OCI-LY1 (cell line): ENCODE data around the gene MYH7.

Experiments
- H2AFZ ChIP-seq: fragments of 200-600 bp; sonication (generic), shearing (Covaris generic); 2 replicates; pipeline ENCODE4 v1.6.0; 2014; ENCODE audit warnings: antibody characterized with exemption, mild to moderate bottlenecking, low read length
- H3F3A ChIP-seq: fragments of 200-600 bp; sonication (generic), shearing (Covaris generic); 2 replicates; pipeline ENCODE4 v1.6.0; 2014; ENCODE audit warnings: mild to moderate bottlenecking, antibody characterized with exemption, low read length, moderate library complexity; ENCODE audit not compliant: insufficient read depth
- H3K27ac ChIP-seq: fragments of 200-600 bp; sonication (generic); 2 replicates; pipeline ENCODE4 v1.5.1; 2014; ENCODE audit warnings: low read length, mixed run types, mild to moderate bottlenecking, low read depth; ENCODE audit not compliant: poor library complexity, severe bottlenecking
- H3K27me3 ChIP-seq: fragments of 200-600 bp; sonication (generic); 2 replicates; pipeline ENCODE4 v1.6.0; 2014; ENCODE audit warnings: antibody characterized with exemption, mild to moderate bottlenecking, low read length, moderate library complexity; ENCODE audit not compliant: insufficient read depth
- H3K36me3 ChIP-seq: fragments of 200-600 bp; sonication (generic); 2 replicates; pipeline ENCODE4 v1.6.1; 2014; ENCODE audit warnings: mild to moderate bottlenecking, antibody characterized with exemption, low read length, moderate library complexity, mixed read lengths; ENCODE audit not compliant: insufficient read depth
- H3K4me1 ChIP-seq: fragments of 200-600 bp; sonication (generic); 2 replicates; pipeline ENCODE4 v1.5.1; 2014; ENCODE audit warnings: mild to moderate bottlenecking, low read length, moderate library complexity; ENCODE audit not compliant: insufficient read depth, severe bottlenecking
- H3K4me2 ChIP-seq: fragments of 200-600 bp; sonication (generic), shearing (Covaris generic); 2 replicates; pipeline ENCODE4 v1.6.1; 2014; ENCODE audit warnings: low read length
- H3K4me3 ChIP-seq: fragments of 200-600 bp; sonication (generic); 2 replicates; pipeline ENCODE4 v1.5.1; 2014; ENCODE audit warnings: low read length, low read depth, mild to moderate bottlenecking, mixed read lengths; ENCODE audit not compliant: poor library complexity, severe bottlenecking
- H3K79me2 ChIP-seq: fragments of 200-600 bp; shearing (Covaris generic); 2 replicates; pipeline ENCODE4 v1.6.1; 2016; ENCODE audit warnings: mixed run types, low read length, mixed read lengths; ENCODE audit not compliant: insufficient read depth
- H3K9ac ChIP-seq: fragments of 200-600 bp; sonication (generic), shearing (Covaris generic); 2 replicates; pipeline ENCODE4 v1.6.1; 2014; ENCODE audit warnings: mild to moderate bottlenecking, low read length, mixed read lengths
- H3K9me2 ChIP-seq: fragments of 200-600 bp; sonication (generic), shearing (Covaris generic); 2 replicates; pipeline ENCODE4 v1.6.1; 2014; ENCODE audit warnings: low read depth, mild to moderate bottlenecking, low read length, mixed read lengths
- H3K9me3 ChIP-seq: fragments of 200-600 bp; shearing (Covaris generic); 2 replicates; pipeline ENCODE4 v1.6.1; 2014; ENCODE audit warnings: low read length, mixed read lengths
- H4K20me1 ChIP-seq: fragments of 200-600 bp; sonication (generic), shearing (Covaris generic); 2 replicates; pipeline ENCODE4 v1.6.0; 2016; ENCODE audit warnings: mild to moderate bottlenecking, low read length; ENCODE audit not compliant: insufficient read depth
- EZH2 ChIP-seq: fragments of 200-600 bp; sonication (generic), shearing (Covaris generic); IDR thresholded peaks from 2 replicates; pipeline ENCODE4 v1.8.0; 2017; ENCODE audit warnings: borderline replicate concordance, mixed run types, mild to moderate bottlenecking, antibody characterized with exemption, low read length, moderate library complexity, mixed read lengths
- TF ChIP-seq, protein P1 (sequence below): fragments of 200-600 bp; sonication (generic), shearing (Covaris generic); IDR thresholded peaks from 2 replicates; pipeline ENCODE4 v1.5.1; 2017; ENCODE audit warnings: mild to moderate bottlenecking, antibody characterized with exemption, low read length, moderate library complexity, mixed read lengths

The MYH7 gene

DNA sequence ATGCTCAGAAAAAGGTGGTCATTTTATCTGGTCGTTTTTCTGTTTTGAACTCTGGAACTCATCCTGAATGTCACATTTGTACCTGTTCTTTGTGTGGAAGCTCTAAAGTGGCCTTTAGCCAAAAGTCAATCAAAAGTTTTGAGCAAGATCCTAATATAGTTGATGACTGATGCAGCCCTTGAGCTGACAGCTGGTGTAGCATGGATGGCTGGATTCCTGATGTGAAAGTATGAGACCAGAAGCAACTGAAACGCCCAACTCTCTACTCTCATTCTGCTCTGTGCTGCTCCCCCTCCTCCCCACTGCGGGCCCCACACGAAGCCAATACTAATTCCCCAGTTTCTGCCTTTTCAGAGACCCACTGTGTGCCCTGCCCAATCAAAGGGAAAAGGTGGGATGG is 10.3 kb upstream of the MYH7 start:
- Histone ChIP-seq H3K9ac (no peak overlapping the region), H3K36me3 (no peaks in the 10 kb centered on the region), H3K9me3 (no peaks in the 10 kb centered on the region), H4K20me1 (no peaks in the 10 kb centered on the region), H3F3A (no peaks in the 10 kb centered on the region), H3K27ac (no peak overlapping the region), H3K27me3 (0 out of 2 replicates have a peak, but pooled peaks cover 2% of the 10 kb centered on the region), H2AFZ (no peak overlapping the region), H3K4me3 (no peak overlapping the region), H3K9me2 (no peaks in the 10 kb centered on the region), H3K4me1 (no peaks in the 10 kb centered on the region), H3K79me2 (no peaks in the 10 kb centered on the region), H3K4me2 (no peak overlapping the region)
- TF ChIP-seq, protein P1, sequence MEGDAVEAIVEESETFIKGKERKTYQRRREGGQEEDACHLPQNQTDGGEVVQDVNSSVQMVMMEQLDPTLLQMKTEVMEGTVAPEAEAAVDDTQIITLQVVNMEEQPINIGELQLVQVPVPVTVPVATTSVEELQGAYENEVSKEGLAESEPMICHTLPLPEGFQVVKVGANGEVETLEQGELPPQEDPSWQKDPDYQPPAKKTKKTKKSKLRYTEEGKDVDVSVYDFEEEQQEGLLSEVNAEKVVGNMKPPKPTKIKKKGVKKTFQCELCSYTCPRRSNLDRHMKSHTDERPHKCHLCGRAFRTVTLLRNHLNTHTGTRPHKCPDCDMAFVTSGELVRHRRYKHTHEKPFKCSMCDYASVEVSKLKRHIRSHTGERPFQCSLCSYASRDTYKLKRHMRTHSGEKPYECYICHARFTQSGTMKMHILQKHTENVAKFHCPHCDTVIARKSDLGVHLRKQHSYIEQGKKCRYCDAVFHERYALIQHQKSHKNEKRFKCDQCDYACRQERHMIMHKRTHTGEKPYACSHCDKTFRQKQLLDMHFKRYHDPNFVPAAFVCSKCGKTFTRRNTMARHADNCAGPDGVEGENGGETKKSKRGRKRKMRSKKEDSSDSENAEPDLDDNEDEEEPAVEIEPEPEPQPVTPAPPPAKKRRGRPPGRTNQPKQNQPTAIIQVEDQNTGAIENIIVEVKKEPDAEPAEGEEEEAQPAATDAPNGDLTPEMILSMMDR, result no peak
- no peak for TF ChIP-seq EZH2

DNA sequence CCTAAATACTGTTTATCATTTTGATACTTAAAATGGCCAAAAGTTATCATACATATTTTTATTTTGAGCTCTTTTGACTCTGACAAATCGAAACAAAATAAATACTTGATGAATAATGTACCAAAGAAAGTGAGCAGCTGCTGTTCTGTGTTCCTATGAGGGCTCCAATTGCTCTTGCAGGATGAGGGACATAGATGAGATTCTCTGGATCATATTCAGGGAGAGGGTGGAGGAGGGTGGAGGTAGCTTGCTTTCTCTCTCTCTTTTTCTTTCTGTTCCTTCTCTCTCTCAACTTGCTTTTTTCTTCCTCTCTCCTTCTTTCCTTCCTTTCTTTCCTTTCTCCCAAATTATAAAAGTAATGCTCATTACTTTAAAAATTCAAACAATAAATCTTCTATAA is 8.9 kb upstream of the MYH7 start:
- peaks cover 9% of the 10 kb centered on the region for H3K27me3 ChIP-seq
- H4K20me1 ChIP-seq, result no peaks in the 10 kb centered on the region
- H3K4me1 ChIP-seq, result no peaks in the 10 kb centered on the region
- no peaks in the 10 kb centered on the region for H3K9me2 ChIP-seq
- H3K4me2 ChIP-seq, result no peak overlapping the region
- TF ChIP-seq, protein P1, result no peak
- TF ChIP-seq EZH2, result no peak
- no peak overlapping the region for H2AFZ ChIP-seq
- H3K4me3 ChIP-seq, result no peak overlapping the region
- no peak overlapping the region for H3K9ac ChIP-seq
- no peaks in the 10 kb centered on the region for H3F3A ChIP-seq
- no peaks in the 10 kb centered on the region for H3K36me3 ChIP-seq
- H3K27ac ChIP-seq, result no peak overlapping the region
- H3K9me3 ChIP-seq, result no peaks in the 10 kb centered on the region
- H3K79me2 ChIP-seq, result no peaks in the 10 kb centered on the region

DNA sequence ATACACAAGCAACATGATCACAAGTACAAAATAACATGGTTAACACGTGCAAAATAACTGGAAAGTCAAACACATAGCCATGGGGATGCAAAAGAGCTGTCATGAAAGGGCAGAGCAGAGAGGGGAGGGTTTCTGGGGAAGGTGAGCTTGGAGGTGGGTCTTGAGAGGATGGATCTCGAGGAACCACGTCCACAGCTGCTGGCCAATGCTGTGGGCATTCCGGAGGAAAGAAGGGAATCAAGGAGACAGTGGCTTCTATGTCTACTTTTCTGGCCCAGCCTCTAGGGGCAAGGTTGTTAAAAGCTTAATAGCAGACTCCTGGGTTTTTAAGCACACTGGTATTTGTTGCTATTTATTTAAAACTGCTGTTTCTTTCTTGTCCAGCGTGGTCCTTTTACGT is 8.4 kb upstream of the MYH7 start:
- no peaks in the 10 kb centered on the region for H3K79me2 ChIP-seq
- no peak overlapping the region for H3K4me2 ChIP-seq
- no peaks in the 10 kb centered on the region for H4K20me1 ChIP-seq
- no peak overlapping the region for H3K9ac ChIP-seq
- H3K36me3 ChIP-seq, result no peaks in the 10 kb centered on the region
- no peaks in the 10 kb centered on the region for H3K9me3 ChIP-seq
- no peak overlapping the region for H2AFZ ChIP-seq
- H3K27ac ChIP-seq, result no peak overlapping the region
- peaks cover 9% of the 10 kb centered on the region for H3K27me3 ChIP-seq
- no peaks in the 10 kb centered on the region for H3K4me1 ChIP-seq
- no peaks in the 10 kb centered on the region for H3K9me2 ChIP-seq
- no peak overlapping the region for H3K4me3 ChIP-seq
- no peaks in the 10 kb centered on the region for H3F3A ChIP-seq
- TF ChIP-seq, protein P1, result no peak
- TF ChIP-seq EZH2, result no peak
